HCT116 (cell line): ENCODE measurements around the gene KIF27.

ENCODE experiments used
- EZH2phosphoT487 ChIP-seq: fragments of 200-600 bp; IDR thresholded peaks from 2 replicates; pipeline ENCODE4 v1.6.1; 2018; ENCODE audit warnings: antibody characterized with exemption, borderline replicate concordance
- JUND ChIP-seq: IDR thresholded peaks from 2 replicates; pipeline ENCODE4 v1.6.1; 2012
- POLR2A ChIP-seq: IDR thresholded peaks from 2 replicates; pipeline ENCODE4 v1.7.0; 2011; ENCODE audit warnings: borderline replicate concordance; ENCODE audit not compliant: insufficient read depth, insufficient read length; ENCODE audit errors: extremely low read depth
- SP1 ChIP-seq: IDR thresholded peaks from 2 replicates; pipeline ENCODE4 v1.6.1; 2012; ENCODE audit warnings: low read depth
- TF ChIP-seq, protein P1 (sequence below), 3 experiments: fragments of 200-600 bp in 1 of 3; sonication (generic) in 1 of 3; IDR thresholded peaks in 2 of 3; conservative IDR thresholded peaks in 1 of 3; 2 replicates each; pipeline ENCODE4 v1.5.1; 2012 to 2017; ENCODE audit warnings: low read depth in 2 of 3, low read length in 2 of 3, antibody characterized with exemption in 1 of 3, borderline replicate concordance in 1 of 3, control low read depth in 1 of 3, mild to moderate bottlenecking in 1 of 3, mixed read lengths in 1 of 3, mixed run types in 1 of 3, moderate library complexity in 1 of 3; ENCODE audit not compliant: insufficient read depth in 1 of 3
- TF ChIP-seq, protein P2 (sequence below): IDR thresholded peaks from 2 replicates; pipeline ENCODE4 v1.6.1; 2012

DNA sequence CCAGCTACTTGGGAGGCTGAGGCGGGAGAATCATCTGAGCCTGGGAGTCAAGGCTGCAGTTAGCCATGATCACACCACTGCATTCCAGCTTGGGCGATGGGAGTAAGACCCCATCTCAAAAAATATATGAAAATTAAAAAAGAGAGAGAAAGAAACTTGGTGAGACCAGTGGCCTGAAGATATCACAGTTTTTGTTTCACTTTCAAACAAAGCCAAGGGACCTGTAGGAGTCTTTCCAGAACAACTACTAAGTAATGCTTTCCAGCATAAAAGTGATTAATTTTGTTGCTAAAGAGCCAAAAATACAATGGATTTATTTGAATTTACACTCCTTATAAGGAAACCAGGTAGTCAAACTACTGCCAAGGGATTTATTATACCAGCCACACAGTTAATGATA lies 127.2 kb downstream of the KIF27 start:
- no peak for TF ChIP-seq JUND
- TF ChIP-seq, protein P1, sequence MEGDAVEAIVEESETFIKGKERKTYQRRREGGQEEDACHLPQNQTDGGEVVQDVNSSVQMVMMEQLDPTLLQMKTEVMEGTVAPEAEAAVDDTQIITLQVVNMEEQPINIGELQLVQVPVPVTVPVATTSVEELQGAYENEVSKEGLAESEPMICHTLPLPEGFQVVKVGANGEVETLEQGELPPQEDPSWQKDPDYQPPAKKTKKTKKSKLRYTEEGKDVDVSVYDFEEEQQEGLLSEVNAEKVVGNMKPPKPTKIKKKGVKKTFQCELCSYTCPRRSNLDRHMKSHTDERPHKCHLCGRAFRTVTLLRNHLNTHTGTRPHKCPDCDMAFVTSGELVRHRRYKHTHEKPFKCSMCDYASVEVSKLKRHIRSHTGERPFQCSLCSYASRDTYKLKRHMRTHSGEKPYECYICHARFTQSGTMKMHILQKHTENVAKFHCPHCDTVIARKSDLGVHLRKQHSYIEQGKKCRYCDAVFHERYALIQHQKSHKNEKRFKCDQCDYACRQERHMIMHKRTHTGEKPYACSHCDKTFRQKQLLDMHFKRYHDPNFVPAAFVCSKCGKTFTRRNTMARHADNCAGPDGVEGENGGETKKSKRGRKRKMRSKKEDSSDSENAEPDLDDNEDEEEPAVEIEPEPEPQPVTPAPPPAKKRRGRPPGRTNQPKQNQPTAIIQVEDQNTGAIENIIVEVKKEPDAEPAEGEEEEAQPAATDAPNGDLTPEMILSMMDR (IDR thresholded peaks at IDR 0.05 in 2 of 3, conservative IDR thresholded peaks at IDR 0.05 in 1 of 3; ENCODE audit: borderline replicate concordance in 1 of 3, insufficient read depth in 1 of 3, low read depth in 2 of 3, low read length in 2 of 3) = no peak
- TF ChIP-seq EZH2phosphoT487 = no peak
- no peak for TF ChIP-seq POLR2A
- TF ChIP-seq, protein P2, sequence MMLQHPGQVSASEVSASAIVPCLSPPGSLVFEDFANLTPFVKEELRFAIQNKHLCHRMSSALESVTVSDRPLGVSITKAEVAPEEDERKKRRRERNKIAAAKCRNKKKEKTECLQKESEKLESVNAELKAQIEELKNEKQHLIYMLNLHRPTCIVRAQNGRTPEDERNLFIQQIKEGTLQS = no peak
- no peak for TF ChIP-seq SP1
